H1 (cell line): ENCODE results near the gene IL36B.

ENCODE experiments used
- CTCF ChIP-seq, 3 experiments: IDR thresholded peaks; 1 replicate in 2 of 3; 2 replicates in 1 of 3; pipeline versions ENCODE4 v1.5.1 to v1.6.1; 2011; ENCODE audit warnings: low read length in 3 of 3, mild to moderate bottlenecking in 3 of 3, inconsistent platforms in 2 of 3, low read depth in 1 of 3, moderate library complexity in 1 of 3; ENCODE audit not compliant: insufficient read depth in 1 of 3; ENCODE audit errors: control extremely low read depth in 1 of 3
- EP300 ChIP-seq, 2 experiments: IDR thresholded peaks; 1 replicate in 1 of 2; 2 replicates in 1 of 2; pipeline ENCODE4 v1.6.1; 2011 to 2012; ENCODE audit warnings: low read depth in 2 of 2, low read length in 2 of 2, mild to moderate bottlenecking in 2 of 2, borderline replicate concordance in 1 of 2, inconsistent platforms in 1 of 2, moderate library complexity in 1 of 2
- GABPA ChIP-seq: IDR thresholded peaks from 2 replicates; pipeline ENCODE4 v1.6.1; 2011; ENCODE audit warnings: mild to moderate bottlenecking, low read length, moderate library complexity, borderline replicate concordance; ENCODE audit not compliant: insufficient read depth
- KDM1A ChIP-seq: fragments of 200-600, 300-600 bp; sonication (generic); IDR thresholded peaks from 2 replicates; pipeline ENCODE4 v1.7.1; 2016; ENCODE audit warnings: mild to moderate bottlenecking, low read length, borderline replicate concordance
- KDM5A ChIP-seq: fragments of 200-600 bp; IDR thresholded peaks from 2 replicates; pipeline ENCODE4 v1.7.1; 2012; ENCODE audit warnings: mild to moderate bottlenecking, low read length, inconsistent platforms, mixed read lengths
- POLR2A ChIP-seq, 2 experiments: IDR thresholded peaks; 1 replicate in 1 of 2; 2 replicates in 1 of 2; pipeline ENCODE4 v1.6.1; 2011; ENCODE audit warnings: low read depth in 2 of 2, low read length in 2 of 2, mild to moderate bottlenecking in 2 of 2; ENCODE audit errors: control extremely low read depth in 1 of 2
- SIX5 ChIP-seq: IDR thresholded peaks from 2 replicates; pipeline ENCODE4 v1.6.1; 2011; ENCODE audit warnings: mild to moderate bottlenecking, low read depth, low read length
- SP1 ChIP-seq: IDR thresholded peaks from 2 replicates; pipeline ENCODE4 v1.6.1; 2011; ENCODE audit warnings: low read depth, low read length
- SUZ12 ChIP-seq: fragments of 200-600 bp; sonication (generic); IDR thresholded peaks from 2 replicates; pipeline ENCODE4 v1.6.1; 2012; ENCODE audit warnings: mild to moderate bottlenecking, inconsistent platforms, low read length, moderate library complexity, mixed read lengths
- TAF1 ChIP-seq: IDR thresholded peaks from 2 replicates; pipeline ENCODE4 v1.6.1; 2011; ENCODE audit warnings: mild to moderate bottlenecking, low read depth, low read length
- TCF12 ChIP-seq: IDR thresholded peaks from 2 replicates; pipeline ENCODE4 v1.6.1; 2011; ENCODE audit warnings: low read depth, mild to moderate bottlenecking, low read length
- TF ChIP-seq, protein P1 (sequence below): IDR thresholded peaks from 2 replicates; pipeline ENCODE4 v1.6.1; 2011; ENCODE audit warnings: low read depth, mild to moderate bottlenecking, low read length; ENCODE audit not compliant: insufficient read depth

DNA sequence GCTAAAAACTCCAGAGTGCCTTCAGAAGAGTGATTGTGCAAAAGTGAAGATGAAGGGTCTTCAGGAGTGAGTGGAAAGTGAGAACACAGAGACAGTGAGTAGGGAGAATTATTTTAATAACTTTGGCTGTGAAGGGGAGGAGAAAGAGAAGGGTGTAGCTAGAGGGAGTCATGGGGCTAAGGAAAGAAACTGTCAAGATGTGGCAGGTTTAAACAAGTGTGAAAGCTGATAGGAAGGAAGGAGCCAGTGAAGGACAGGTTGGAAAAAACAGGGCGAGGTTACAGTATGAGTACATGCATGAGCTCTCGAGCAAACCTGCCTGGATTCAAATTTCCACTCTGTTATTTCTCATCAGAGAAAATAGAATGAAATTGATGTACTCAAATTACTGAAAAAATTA is 32.9 kb upstream of the IL36B start:
- TF ChIP-seq CTCF (IDR thresholded peaks at IDR 0.05; ENCODE audit: control extremely low read depth in 1 of 3, insufficient read depth in 1 of 3, low read depth in 1 of 3, low read length in 3 of 3), result no peak
- TF ChIP-seq EP300 (IDR thresholded peaks at IDR 0.05; ENCODE audit: borderline replicate concordance in 1 of 2, low read depth in 2 of 2, low read length in 2 of 2), result no peak
- no peak for TF ChIP-seq TCF12
- TF ChIP-seq SP1, result no peak
- TF ChIP-seq, protein P1, sequence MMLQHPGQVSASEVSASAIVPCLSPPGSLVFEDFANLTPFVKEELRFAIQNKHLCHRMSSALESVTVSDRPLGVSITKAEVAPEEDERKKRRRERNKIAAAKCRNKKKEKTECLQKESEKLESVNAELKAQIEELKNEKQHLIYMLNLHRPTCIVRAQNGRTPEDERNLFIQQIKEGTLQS, result no peak
- TF ChIP-seq POLR2A (IDR thresholded peaks at IDR 0.05; ENCODE audit: control extremely low read depth in 1 of 2, low read depth in 2 of 2, low read length in 2 of 2), result no peak
- no peak for TF ChIP-seq KDM5A
- TF ChIP-seq GABPA, result no peak
- TF ChIP-seq SIX5, result no peak
- no peak for TF ChIP-seq SUZ12
- TF ChIP-seq TAF1, result no peak
- no peak for TF ChIP-seq KDM1A
